PC-9 (cell line): ENCODE measurements around the gene ITGB7. TPM values are rescaled to one million over a fixed set of nuclear protein-coding genes. Genes with fewer than 3 reads are reported as not detected.
A peak's percentile ranks its signal among the peaks of the same experiment; 100 is the strongest.

Source experiments
- BruUV-seq: library from RNA; stranded (reverse); fragments of 400-500 nt; replicated peaks from 2 replicates; lab custom pipeline; 2021; lab: Mats Ljungman, UMichigan
- CTCF ChIA-PET: fragments of 300-600 bp; sonication (Branson Sonifier 250); formaldehyde crosslinking; loops from one replicate; lab custom pipeline; 2022; ENCODE audit warnings: antibody characterized with exemption; lab: Charles Lee
- POLR2A ChIA-PET: fragments of 300-600 bp; sonication (Branson Sonifier 250); formaldehyde crosslinking; loops from one replicate; lab custom pipeline; 2022; ENCODE audit warnings: antibody characterized with exemption; ENCODE audit not compliant: unreplicated experiment; lab: Charles Lee
- DNase-seq, 2 experiments: peaks; one replicate each; pipeline versions ENCODE4 v3.0.0 to v3.0.0-alpha.2; 2015 to 2022; ENCODE audit warnings: mixed read lengths in 1 of 2
- H2AFZ ChIP-seq: fragments of 200-600 bp; sonication (generic); 2 replicates; pipeline ENCODE4 v1.8.1; 2017; ENCODE audit warnings: antibody characterized with exemption
- H3F3A ChIP-seq: fragments of 200-600 bp; sonication (generic); 2 replicates; pipeline ENCODE4 v1.8.1; 2017; ENCODE audit warnings: antibody characterized with exemption, mild to moderate bottlenecking, low read depth; ENCODE audit not compliant: insufficient read depth
- H3K27ac ChIP-seq: fragments of 200-600 bp; sonication (generic); 2 replicates; pipeline ENCODE4 v1.6.1; 2016; ENCODE audit warnings: mixed run types
- H3K27me3 ChIP-seq: fragments of 200-600 bp; sonication (generic); 2 replicates; pipeline ENCODE4 v1.6.1; 2016; ENCODE audit warnings: low read depth, mixed run types; ENCODE audit not compliant: insufficient read depth
- H3K36me3 ChIP-seq: fragments of 200-600 bp; sonication (generic); 2 replicates; pipeline ENCODE4 v1.6.1; 2016; ENCODE audit warnings: low read depth, mixed run types
- H3K4me1 ChIP-seq: fragments of 200-600 bp; sonication (generic); replicated peaks from 2 replicates; pipeline ENCODE4 v1.6.1; 2016; ENCODE audit warnings: mixed run types; ENCODE audit not compliant: insufficient read depth
- H3K4me2 ChIP-seq: fragments of 200-600 bp; sonication (generic); 2 replicates; pipeline ENCODE4 v1.6.1; 2017; ENCODE audit warnings: mixed run types
- H3K4me3 ChIP-seq: fragments of 200-600 bp; sonication (generic); 2 replicates; pipeline ENCODE4 v1.6.1; 2016; ENCODE audit warnings: mixed run types
- H3K79me2 ChIP-seq: fragments of 200-600 bp; sonication (generic); 2 replicates; pipeline ENCODE4 v1.6.1; 2017; ENCODE audit warnings: low read depth, mixed run types
- H3K9me2 ChIP-seq: fragments of 200-600 bp; sonication (generic); 2 replicates; pipeline ENCODE4 v1.8.1; 2017; ENCODE audit warnings: mild to moderate bottlenecking; ENCODE audit not compliant: insufficient read depth
- H3K9me3 ChIP-seq: fragments of 200-600 bp; sonication (generic); 2 replicates; pipeline ENCODE4 v1.8.1; 2016; ENCODE audit warnings: low read depth; ENCODE audit not compliant: insufficient read depth
- H4K20me1 ChIP-seq: fragments of 200-600 bp; sonication (generic); 2 replicates; pipeline ENCODE4 v1.8.1; 2017; ENCODE audit not compliant: insufficient read depth
- EZH2 ChIP-seq: fragments of 200-600 bp; sonication (generic); IDR thresholded peaks from 2 replicates; pipeline ENCODE4 v1.8.0; 2017; ENCODE audit warnings: antibody characterized with exemption, low read depth
- intact Hi-C: fragments of 100-400 bp; cut with micrococcal nuclease; formaldehyde crosslinking; loops from one replicate; pipeline ENCODE4 v1.10.0; 2022; ENCODE audit not compliant: unreplicated experiment
- total RNA-seq: library from RNA; stranded (reverse); gene quantifications from 2 replicates; pipeline ENCODE4 v1.2.3, GENCODE V29; 2021
- TF ChIP-seq, protein P1 (sequence below): fragments of 200-600 bp; sonication (generic); conservative IDR thresholded peaks from 2 replicates; pipeline ENCODE4 v1.6.1; 2017; ENCODE audit warnings: mixed run types, antibody characterized with exemption, mild to moderate bottlenecking, moderate library complexity

Gene ITGB7
- total RNA-seq, 1 experiment from 2014 or later = 3.3 TPM

DNA sequence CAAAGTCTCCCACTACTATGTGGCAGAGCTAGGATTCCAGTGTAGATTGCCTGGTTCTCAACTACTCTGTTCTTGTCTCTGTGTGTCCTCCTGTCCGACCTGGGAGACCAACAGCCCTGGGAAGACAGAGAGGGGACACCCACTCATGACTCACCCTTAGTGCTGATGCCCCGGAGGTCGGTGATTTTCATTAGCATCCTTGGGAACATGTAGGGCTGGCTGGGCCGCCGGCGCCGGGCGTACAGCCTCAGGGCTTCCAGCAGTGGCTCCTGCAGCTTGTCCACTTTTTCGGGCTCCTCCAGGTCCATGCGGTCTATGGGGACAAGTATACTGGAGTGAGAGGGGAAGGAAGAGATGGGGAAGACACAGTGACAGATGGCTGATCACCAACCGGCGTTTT lies 5.9 kb upstream of the ITGB7 start:
- intact Hi-C loops = loop anchor here (1.0 to 2.0 kb wide), 4 partner anchors 38 to 74 kb away; partner anchors contain the start of gene ESPL1
- H3K4me3 ChIP-seq = no peak overlapping the region
- H3K9me2 ChIP-seq = no peaks in the 10 kb centered on the region
- H3K4me2 ChIP-seq = no peak overlapping the region
- H3K9me3 ChIP-seq = no peaks in the 10 kb centered on the region
- no peaks in the 10 kb centered on the region for H3K27me3 ChIP-seq
- H3K79me2 ChIP-seq = peaks cover 26% of the 10 kb centered on the region
- no peak for DNase-seq
- peaks cover 26% of the 10 kb centered on the region for H3K4me1 ChIP-seq
- CTCF ChIA-PET = interaction anchor here (1.4 to 1.5 kb wide), 2 partner anchors 39 to 55 kb away, joined by 3 to 7 read pairs; partner anchors contain the start of gene ESPL1
- 0 out of 2 replicates have a peak, but pooled peaks cover 6% of the 10 kb centered on the region for H4K20me1 ChIP-seq
- BruUV-seq = no TSS peak
- POLR2A ChIA-PET = no interaction called here
- peaks cover 18% of the 10 kb centered on the region for H3K36me3 ChIP-seq
- no peak overlapping the region for H3K27ac ChIP-seq
- no peak overlapping the region for H2AFZ ChIP-seq
- TF ChIP-seq, protein P1, sequence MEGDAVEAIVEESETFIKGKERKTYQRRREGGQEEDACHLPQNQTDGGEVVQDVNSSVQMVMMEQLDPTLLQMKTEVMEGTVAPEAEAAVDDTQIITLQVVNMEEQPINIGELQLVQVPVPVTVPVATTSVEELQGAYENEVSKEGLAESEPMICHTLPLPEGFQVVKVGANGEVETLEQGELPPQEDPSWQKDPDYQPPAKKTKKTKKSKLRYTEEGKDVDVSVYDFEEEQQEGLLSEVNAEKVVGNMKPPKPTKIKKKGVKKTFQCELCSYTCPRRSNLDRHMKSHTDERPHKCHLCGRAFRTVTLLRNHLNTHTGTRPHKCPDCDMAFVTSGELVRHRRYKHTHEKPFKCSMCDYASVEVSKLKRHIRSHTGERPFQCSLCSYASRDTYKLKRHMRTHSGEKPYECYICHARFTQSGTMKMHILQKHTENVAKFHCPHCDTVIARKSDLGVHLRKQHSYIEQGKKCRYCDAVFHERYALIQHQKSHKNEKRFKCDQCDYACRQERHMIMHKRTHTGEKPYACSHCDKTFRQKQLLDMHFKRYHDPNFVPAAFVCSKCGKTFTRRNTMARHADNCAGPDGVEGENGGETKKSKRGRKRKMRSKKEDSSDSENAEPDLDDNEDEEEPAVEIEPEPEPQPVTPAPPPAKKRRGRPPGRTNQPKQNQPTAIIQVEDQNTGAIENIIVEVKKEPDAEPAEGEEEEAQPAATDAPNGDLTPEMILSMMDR = no peak
- TF ChIP-seq EZH2 = no peak
- peaks cover 38% of the 10 kb centered on the region; the same call in 1 of the 2 replicates for H3F3A ChIP-seq

- no peak for DNase-seq
- H3K9me2 ChIP-seq = no peaks in the 10 kb centered on the region
- H3K4me2 ChIP-seq = no peak overlapping the region
- ChIA-PET CTCF (interaction anchor here (0.6 to 1.5 kb wide), 2 partner anchors 35 to 40 kb away, joined by 3 to 4 read pairs; a partner anchor contains a TSS), POLR2A (no interaction called here)
- no TSS peak for BruUV-seq
- no peak overlapping the region for H2AFZ ChIP-seq
- H3K27me3 ChIP-seq = no peaks in the 10 kb centered on the region
- TF ChIP-seq EZH2 = no peak
- TF ChIP-seq, protein P1 = 0 out of 2 replicates have a peak, but pooled peaks have one; percentile 31
- no peak overlapping the region for H3K27ac ChIP-seq
- peaks cover 14% of the 10 kb centered on the region for H3K79me2 ChIP-seq
- intact Hi-C loops = loop anchor here (2.0 kb wide), 1 partner anchor 53 kb away; no protein-coding TSS in a partner anchor
- no peak overlapping the region for H3K4me3 ChIP-seq
- no peaks in the 10 kb centered on the region for H3K9me3 ChIP-seq
- peaks cover 18% of the 10 kb centered on the region for H3K4me1 ChIP-seq
- peaks cover 44% of the 10 kb centered on the region; the same call in 1 of the 2 replicates for H3F3A ChIP-seq
- peaks cover 18% of the 10 kb centered on the region for H3K36me3 ChIP-seq
- 0 out of 2 replicates have a peak, but pooled peaks cover 6% of the 10 kb centered on the region for H4K20me1 ChIP-seq
Measured at GRCh38 chr12:53211476-53212381, 4.7 kb upstream of the ITGB7 start.

- Histone ChIP-seq H3K4me3 (no peak overlapping the region), H2AFZ (no peak overlapping the region), H3F3A (peaks cover 48% of the 10 kb centered on the region; the same call in 1 of the 2 replicates), H3K79me2 (peaks cover 5% of the 10 kb centered on the region; the same call in 1 of the 2 replicates), H4K20me1 (0 out of 2 replicates have a peak, but pooled peaks cover 6% of the 10 kb centered on the region), H3K27ac (no peak overlapping the region), H3K4me1 (peaks cover 18% of the 10 kb centered on the region), H3K36me3 (peaks cover 18% of the 10 kb centered on the region), H3K9me3 (no peaks in the 10 kb centered on the region), H3K9me2 (no peaks in the 10 kb centered on the region), H3K4me2 (no peak overlapping the region), H3K27me3 (no peaks in the 10 kb centered on the region)
- CTCF ChIA-PET = interaction anchor here (0.6 kb wide), 2 partner anchors 50 to 388 kb away, joined by 6 to 9 read pairs; no protein-coding TSS in a partner anchor
- no peak for DNase-seq
- TSS peak; percentile 1 for BruUV-seq
- no peak for TF ChIP-seq EZH2
- TF ChIP-seq, protein P1 = no peak
- POLR2A ChIA-PET = no interaction called here
- intact Hi-C loops = no loop called here
Measured at GRCh38 chr12:53210843-53211242, 3.8 kb upstream of the ITGB7 start.
